Measurements from ENCODE around the gene FCGR3B.
"Not testable (repeated sequence)": the region's sequence is repeated elsewhere in the genome, so short reads cannot be mapped to it uniquely, and the experiment has no call there.

DNA sequence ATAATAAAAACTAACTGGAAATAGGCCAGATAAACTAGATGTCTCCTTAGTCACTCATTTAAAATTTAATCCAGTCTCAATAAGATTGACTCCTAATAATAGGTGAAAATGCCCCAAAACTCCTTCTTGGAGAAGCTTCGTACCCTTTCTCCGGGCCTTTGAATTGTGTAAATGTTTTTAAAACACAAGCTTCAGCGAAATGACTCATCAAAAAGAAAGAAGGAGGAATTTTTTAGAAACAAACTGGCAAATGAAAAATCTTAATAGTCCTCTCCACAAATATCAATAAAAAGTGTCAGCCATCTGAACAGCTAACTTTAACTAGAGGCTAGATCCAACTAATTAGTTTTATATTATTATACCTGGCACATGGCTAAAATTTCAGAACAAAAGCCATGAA, 33.9 kb downstream of the FCGR3B start:
- TF ChIP-seq, protein P1, sequence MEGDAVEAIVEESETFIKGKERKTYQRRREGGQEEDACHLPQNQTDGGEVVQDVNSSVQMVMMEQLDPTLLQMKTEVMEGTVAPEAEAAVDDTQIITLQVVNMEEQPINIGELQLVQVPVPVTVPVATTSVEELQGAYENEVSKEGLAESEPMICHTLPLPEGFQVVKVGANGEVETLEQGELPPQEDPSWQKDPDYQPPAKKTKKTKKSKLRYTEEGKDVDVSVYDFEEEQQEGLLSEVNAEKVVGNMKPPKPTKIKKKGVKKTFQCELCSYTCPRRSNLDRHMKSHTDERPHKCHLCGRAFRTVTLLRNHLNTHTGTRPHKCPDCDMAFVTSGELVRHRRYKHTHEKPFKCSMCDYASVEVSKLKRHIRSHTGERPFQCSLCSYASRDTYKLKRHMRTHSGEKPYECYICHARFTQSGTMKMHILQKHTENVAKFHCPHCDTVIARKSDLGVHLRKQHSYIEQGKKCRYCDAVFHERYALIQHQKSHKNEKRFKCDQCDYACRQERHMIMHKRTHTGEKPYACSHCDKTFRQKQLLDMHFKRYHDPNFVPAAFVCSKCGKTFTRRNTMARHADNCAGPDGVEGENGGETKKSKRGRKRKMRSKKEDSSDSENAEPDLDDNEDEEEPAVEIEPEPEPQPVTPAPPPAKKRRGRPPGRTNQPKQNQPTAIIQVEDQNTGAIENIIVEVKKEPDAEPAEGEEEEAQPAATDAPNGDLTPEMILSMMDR (IDR thresholded peaks at IDR 0.05), result not testable (repeated sequence)
- not testable (repeated sequence) for TF ChIP-seq POLR2AphosphoS5, POLR2A, EP300 (IDR thresholded peaks at IDR 0.05)

Data from stomach (tissue), 4 donors.